HG03439 (cell line): ENCODE data around the gene PNMA5.
"Not testable (repeated sequence)": the region's sequence is repeated elsewhere in the genome, so short reads cannot be mapped to it uniquely, and the experiment has no call there.

Experiments used
- ATAC-seq: cut with Tn5 transposase; IDR thresholded peaks from one replicate; pipeline ENCODE4 v1.9.1; 2021; ENCODE audit warnings: mild to moderate bottlenecking, moderate library complexity; ENCODE audit not compliant: unreplicated experiment

The PNMA5 gene

DNA sequence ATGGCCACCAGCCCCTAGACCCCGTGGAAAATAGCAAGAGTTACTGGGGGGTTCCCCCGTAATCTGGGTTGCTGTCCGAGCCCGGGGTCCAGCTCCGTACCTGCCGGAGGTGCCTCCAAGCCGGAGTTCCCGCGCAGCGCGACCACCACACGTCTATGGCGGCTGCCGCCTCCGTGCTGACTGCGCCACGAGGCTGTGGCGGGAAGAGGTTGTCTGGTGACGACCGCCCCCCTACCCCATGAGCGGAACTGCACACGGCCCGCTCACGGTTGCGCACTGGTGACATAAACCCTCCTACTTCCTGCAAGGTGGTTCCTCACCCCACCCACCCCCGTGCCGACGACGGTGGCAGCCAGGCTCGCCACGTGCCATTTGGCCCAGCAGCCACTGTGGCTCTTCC is at the start of gene PNMA5:
TSS of gene PNMA5 (minus strand) at position 184 of the 400 bp plus-strand sequence. CDS start 2,518 bp downstream, outside the sequence.
- ATAC-seq, result no peak

DNA sequence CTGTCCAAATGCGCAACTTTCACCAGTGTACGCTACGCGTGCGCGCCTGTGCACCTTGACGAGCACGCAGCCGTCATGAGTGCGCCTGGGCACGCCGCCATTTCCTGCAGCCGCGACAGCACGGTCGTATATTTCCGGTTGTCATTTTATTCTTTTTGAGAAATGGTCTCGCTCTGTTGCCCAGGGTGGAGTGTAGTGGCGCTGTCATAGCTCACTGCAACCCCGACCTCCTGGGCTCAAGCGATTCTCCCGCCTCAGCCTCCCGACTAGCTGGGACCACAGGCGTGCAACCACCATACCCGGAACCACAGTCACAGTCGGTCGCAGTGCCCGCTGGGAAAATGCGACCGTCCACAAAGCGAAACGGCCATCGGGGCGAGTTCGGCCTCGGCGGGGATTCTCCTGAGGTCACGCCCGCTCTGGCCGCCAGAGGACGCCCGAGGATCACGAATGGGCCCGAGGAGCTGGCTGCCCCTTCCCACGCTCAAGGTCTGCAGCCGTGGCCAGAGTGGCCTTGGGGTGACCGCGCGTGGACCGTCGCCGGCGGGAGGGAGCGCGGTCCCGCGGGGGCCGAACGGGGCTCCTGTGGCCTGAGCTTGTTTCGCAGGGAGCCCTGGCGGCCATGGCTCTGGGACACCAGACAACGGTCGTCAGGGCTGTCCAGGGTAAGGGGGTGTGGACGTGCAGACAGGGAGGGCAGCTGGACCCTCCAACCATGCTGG is 38.6 kb upstream of the PNMA5 start:
- peak; percentile 86 for ATAC-seq

DNA sequence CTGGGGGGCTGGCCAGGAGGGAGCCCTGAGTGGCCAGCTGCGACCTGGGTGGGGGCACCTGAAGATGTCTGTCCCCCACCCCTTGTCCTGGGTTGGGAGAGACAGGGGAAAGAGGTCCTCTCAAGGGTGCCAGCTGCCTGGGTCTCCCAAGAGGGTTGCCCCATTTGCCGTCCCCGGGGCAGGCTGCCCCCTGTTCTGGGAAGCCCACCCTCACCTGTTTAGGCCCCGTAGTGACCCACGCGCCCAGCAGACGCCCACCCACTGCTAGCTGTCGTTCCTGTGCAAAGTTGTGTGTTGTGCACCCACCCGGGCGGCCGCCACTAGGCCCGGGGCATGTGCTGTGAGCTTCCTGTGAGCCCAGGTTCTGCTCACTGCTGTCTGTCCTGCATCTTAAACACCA is 36.9 kb upstream of the PNMA5 start:
- ATAC-seq, result no peak

DNA sequence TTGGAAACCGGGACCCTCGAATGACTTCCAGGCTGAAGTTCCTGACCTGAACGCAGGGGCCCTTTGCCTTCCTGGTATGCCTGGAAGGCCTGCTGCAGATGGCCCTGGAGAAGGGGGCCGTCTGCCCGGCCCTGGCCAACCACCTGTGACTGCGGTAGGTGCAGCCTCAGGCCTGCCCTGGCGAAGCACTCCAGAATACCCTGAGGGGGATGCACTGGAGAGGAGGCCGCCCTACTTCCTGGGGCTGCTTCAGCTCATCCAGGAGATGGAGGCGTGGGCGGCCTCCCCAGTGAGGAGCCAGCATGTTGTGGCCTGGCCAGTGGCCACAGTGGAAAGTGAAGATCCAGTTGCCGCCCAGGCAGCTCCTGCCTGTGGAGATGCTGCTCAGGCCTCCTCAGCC is 36.0 kb upstream of the PNMA5 start:
- no peak for ATAC-seq

DNA sequence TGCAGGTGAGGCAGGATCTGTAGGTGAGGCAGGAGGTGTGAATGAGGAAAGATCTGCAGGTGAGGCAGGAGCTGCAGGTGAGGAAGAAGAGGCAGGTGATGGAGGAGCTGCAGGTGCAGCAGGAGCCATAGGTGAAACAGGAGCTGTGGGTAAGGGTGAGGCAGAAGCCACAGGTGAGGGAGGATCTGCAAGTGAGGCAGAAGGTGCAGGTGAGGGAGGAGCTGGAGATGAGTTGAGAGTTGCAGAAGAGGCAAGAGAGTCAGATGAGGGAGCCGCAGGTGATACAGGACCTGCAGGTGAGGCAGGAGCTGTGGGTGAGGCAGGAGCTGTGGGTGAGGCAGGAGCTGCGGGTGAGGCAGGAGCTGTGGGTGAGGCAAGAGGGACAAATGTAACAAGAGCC is 35.2 kb upstream of the PNMA5 start:
- ATAC-seq, result no peak

DNA sequence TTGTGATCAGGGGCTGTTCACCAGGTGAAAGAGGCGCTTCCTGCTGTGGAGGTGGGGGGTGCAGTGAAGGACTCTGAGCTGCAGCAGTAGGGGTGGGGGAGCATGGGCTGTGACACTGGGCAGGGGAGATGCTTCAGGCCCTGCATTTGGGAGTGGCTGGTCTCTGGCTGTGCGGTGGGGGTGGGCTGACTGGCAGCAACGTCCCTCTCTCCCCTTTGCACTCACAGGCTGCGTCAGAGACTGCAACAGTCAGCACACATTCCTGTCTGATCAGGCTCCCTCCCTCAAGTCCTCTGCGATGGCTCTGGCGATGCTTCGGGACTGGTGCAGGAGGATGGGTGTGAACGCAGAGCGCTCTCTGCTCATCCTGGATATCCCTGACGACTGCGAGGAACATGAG is 34.6 kb upstream of the PNMA5 start:
- ATAC-seq, result not testable (repeated sequence)

DNA sequence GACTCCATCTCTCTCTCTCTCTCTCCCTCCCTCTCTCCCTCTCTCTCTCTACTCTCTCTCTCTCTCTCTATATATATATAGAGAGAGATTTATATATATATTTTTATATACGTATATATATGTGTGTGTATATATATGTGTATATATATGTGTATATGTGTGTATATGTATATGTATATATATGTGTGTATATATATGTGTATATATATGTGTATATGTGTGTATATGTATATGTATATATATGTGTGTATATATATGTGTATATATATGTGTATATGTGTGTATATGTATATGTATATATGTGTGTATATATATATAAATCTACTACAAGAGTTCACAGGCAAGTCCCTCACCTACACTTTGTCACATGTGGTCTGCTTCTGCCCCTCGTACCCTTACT is 32.6 kb upstream of the PNMA5 start:
- ATAC-seq, result not testable (repeated sequence)

DNA sequence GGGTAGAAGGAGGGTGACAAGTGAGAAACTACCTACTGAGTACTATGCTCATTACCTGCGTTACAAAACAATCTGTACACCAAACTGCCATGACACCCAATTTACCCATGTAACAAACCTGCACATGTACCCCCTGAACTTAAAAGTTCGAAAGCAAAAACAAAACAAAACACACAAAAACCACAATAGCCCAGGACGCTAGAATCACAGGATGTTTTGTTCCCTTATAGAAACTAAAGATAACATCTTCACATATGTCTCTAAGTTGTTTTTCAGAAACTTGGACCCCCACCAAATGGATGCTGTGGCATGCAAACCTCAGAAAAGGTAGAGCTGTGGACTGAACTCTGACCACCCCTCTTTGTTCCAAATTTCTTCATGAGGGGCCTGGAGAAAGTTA is 25.2 kb upstream of the PNMA5 start:
- ATAC-seq, result no peak

DNA sequence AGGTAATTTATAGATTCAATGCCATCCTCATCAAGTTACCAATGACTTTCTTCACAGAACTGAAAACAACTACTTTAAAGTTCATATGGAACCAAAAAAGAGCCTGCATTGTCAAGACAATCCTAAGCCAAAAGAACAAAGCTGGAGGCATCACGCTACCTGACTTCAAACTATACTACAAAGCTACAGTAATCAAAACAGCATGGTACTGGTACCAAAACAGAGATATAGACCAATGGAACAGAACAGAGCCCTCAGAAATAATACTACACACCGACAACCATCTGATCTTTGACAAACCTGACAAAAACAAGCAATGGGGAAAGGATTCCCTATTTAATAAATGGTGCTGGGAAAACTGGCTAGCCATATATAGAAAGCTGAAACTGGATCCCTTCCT is 23.3 kb upstream of the PNMA5 start:
- not testable (repeated sequence) for ATAC-seq

DNA sequence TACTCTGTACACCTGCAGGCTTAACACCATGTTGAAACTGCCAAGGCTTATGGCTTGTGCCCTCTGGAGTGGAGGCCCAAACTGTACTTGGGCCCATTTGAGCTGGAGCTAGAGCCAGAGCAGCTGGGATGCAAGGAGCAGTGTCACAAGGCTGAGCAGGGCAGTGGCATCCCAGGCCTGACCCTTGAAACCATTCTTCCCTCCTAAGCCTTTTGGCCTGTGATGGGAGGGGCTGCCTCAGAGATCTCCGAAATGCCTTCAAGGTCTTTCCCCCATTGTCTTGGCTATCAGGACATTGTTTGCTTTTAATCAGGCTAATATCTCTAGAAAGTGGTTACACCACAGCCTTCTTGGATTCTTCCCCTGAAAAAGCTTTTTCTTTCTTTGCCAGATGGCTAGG is 10.9 kb upstream of the PNMA5 start:
- ATAC-seq, result no peak

DNA sequence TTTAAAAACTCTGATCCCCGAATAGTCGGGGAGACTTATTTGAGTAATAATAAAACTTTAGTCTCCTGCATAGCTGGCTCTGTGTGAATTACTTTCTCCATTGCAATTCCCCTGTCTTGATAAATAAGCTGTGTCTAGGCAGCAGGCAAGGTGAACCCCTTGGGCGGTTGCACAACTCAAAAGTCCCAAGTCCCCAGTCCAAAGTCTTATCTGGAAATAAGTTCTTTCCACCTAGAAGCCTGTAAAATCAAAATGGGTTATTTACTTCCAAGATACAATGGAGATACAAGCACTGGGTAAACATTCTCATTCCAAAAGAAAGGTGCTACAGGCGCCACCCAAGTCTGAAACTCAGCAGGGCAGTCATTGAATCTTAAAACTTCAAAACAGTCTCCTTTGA is 10.1 kb upstream of the PNMA5 start:
- no peak for ATAC-seq

DNA sequence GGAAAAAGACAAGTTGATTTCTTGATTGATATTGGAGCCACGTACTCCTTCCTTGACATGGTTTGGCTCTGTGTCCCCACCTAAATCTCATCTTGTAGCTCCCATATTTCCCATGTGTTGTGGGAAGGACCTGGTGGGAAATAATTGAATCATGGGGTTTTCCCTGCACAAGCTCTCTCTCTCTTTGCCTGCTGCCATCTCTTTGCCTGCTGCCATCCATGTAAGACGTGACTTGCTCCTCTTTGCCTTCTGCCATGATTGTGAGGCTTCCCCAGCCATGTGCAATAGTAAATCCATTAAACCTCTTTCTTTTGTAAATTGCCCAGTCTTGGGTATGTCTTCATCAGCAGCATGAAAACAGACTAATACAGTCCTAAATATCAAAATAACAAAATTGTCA is 8.3 kb upstream of the PNMA5 start:
- not testable (repeated sequence) for ATAC-seq

DNA sequence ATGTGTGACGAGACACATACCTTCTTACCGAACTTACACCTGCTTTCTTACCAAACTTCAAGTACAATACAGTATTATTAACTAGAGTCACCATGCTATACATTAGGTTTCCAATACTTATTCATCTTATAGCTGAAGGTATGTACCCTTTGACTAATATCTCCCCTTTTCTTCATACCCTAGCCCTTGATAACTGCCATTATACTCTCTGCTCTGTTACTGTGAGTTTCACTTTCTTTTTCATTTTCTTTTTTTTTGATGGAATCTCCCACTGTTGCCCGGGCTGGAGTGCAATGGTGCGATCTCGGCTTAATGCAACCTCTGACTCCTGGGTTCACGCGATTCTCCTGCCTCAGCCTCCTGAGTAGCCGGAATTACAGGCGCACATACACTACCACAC is 3.4 kb upstream of the PNMA5 start:
- no peak for ATAC-seq

DNA sequence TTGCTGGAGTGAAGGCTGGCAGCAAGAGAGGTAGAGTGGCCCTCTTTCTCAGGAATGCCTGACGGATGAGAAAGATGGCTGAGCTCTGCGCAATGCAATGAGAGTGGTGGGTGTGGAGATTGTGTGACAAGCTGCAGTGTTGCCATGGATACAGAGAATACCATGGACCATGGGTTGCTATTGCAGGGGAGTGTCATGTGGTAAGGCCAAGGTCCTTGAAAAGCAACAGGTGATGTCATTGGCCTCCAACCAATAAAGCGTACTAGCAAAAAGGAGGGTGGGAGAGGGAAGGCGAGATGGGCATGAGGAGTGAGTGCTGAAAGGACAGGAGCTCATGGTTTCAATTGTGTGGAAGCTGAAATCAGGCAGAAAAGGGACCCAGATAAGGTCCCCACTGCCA is 1.8 kb downstream of the PNMA5 start:
- no peak for ATAC-seq

DNA sequence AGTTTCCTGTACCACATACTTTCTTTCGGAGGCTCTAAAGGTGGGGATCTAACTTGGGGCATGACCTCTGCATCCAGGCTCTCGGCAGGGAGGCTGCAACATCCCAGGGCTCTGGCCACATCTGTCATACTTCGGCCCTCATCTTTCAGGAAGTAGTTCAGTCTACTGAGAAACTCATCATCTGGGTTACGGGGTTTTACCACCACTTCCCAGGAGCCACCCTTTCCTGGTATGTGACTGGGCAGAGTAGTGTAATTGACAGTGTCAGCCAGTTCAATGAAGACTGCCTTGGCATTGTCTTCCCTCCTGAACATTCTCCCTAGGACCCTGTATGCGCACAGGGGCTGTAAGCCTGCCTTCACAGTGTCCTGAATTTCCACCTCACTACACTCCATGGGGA is 2.8 kb downstream of the PNMA5 start:
- ATAC-seq, result no peak

DNA sequence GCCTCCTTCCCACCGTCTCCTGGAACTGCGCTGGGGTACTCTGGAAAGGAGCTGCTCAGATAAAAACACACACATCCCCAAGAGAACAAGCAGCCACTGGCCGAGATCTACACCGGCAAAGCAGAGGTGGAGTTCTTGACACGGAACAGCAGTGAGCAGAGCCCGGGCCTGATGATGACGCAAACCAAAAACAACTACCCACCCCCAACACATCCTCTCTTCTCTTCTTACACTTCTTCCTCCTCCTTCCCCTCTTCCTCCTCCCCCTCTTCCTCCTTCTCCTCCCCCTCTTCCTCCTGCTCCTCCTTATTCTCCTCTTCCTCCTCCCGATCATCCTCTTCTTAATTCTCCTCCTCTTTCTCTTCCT is 4.6 kb downstream of the PNMA5 start:
- no peak for ATAC-seq

DNA sequence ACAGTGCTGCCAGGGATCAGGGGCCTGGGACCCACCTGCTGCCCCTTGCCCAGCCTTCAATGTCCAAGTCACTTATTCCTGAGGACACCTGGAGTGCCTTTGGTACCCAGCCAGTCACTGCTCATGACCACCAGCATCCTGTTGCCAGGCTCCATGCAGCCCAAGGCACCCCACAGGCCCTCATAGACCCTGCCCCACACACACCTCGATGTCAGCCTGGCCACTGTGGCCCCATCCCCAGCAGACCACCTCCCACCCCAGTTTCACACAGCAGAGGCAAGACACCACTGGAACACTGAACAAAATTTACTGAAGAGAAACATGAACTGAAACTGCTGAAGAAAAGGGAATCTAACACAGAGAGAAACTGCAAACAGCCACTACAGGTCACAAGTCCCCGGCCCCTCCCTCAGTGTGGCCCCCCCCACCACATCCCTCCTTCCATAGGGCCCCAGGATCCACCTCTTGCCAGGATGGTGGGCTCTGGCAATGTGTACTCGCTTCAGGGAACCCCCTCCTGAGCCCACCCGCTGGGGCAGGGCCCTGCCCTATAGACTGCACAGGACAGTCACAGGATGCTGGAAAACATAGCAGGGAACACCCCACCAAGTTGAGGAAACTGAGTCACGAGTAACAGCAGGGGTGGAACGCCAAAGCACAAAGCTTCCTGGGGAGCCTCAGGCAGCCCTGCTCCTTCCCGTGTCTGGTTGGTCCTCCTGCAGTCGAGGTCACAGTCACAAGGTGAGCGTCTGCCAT is 5.2 kb downstream of the PNMA5 start:
- no peak for ATAC-seq

DNA sequence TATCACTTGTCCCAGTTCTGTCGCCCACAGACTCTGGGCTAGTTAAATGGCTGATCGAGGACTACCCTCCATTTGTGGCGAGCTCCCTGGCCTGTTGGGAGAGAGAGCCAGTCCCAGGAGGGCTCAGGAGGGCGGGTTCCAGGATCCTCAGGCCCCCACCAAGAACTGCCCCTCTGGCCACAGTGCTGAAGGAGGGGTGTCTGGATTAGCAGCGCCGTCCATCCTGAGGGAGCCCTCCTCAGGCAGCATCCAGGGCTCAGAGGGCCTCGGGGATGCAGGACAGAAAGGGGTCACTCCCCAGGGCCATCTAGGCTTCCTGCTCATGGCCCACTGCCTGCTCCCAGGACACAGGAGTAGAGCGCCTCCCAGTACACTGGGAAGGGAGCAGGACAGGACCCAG is 6.1 kb downstream of the PNMA5 start:
- ATAC-seq, result no peak

DNA sequence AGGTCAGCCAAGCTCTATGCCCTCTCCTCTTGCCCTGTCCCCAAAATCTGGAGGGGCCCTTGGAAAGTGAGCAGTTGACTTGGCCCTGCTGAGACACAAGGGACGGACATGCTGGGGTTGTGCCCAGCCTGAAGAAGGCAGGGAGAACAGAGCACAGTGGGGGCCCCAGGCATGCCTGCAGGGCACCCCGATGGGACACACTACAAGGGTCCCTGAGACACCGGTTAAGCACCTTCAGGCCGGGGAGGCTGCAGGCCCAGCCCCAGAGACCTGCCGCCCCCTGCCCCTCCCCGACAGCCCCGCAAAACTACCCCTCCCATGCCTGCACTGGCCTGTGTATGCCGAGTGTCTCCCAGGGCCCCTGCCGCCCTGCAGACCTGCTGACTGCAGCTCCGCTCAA is 6.8 kb downstream of the PNMA5 start:
- not testable (repeated sequence) for ATAC-seq

DNA sequence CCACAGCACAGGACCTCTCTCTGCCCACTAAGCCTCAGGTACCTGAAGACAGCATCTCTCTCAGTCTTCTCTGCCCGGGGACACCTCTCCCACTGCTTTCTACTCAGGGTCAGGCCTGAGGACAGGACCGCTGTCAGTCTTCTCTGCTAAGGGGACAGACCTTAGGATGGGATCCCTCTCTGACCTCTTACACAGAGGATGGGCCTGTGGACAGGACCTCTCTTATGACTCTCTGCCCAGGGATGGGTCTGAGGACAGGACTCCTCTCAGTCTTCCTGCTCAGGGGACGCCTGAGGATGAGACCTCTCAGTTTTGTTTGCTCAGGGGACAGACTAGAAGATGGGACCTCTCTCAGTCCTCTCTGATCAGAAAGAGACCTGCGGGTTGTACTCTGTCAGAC is 8.5 kb downstream of the PNMA5 start:
- not testable (repeated sequence) for ATAC-seq

DNA sequence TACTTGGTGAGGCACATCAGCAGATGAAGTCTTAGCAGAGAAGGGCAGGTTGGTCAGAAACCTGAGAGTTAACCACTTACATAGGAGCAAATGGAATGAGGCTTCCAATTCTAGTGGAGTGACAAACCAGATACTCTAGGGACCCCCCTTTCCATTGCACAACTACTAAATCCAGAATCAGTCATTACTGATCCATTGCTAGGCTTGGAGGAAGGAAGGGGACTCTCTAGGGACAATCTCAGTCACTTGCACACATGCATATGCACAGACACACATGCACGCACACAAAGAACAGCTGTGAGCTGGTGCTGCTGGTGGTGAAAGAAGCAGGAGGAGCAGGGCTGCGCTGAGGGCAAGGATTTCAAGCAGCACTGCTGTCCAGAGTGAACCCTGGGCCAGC is 25.7 kb downstream of the PNMA5 start:
- no peak for ATAC-seq

DNA sequence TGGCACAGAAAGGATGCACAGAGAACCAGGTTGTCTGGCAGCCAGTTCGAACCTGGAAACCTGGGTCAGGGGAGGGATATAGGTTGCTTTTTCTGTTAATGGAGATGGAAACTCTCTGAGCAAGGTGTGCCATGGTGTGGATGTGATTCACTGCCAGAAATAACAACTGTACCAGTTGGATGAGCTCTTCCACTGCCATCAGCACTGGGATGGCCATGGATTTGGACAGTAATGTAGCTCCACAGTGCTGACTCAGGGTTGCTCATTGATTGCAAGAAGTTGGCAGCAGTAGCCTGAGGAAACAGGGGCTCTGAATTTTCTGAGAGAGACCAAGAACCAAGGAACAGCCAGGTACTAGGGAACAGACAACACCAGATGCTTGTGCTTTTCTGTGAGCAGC is 33.8 kb downstream of the PNMA5 start:
- no peak for ATAC-seq

DNA sequence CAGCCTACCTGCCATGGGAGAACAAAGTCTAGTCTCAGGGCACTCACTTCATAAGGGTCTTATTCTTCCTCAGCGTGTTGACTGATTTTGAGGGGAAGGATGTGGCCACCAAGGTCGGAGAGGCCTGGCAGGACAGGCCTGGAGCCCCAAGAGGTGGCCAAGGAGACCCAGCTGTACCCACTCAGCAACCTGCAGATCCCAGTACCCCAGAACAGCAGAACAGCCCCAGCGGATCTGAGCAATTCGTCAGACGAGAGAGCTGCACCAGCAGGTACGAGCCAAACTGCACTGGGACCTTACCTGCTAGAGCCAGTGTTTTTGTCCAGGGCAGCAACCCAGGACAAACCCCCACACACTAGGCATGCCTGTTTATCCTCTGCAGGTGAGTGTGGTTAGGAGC is 34.3 kb downstream of the PNMA5 start:
- no peak for ATAC-seq
